GM12878 (cell line): ENCODE data around the gene MSLN. TPM values are rescaled to one million over a fixed set of nuclear protein-coding genes. Genes with fewer than 3 reads are reported as not detected.
A peak's percentile ranks its signal among the peaks of the same experiment; 100 is the strongest.

ENCODE experiments used
- BRCA1 ChIP-seq: IDR thresholded peaks from 2 replicates; pipeline ENCODE4 v1.6.1; 2011; ENCODE audit warnings: low read depth, low read length, improper control_type of control experiment
- CHD2 ChIP-seq: IDR thresholded peaks from 2 replicates; pipeline ENCODE4 v1.6.1; 2011; ENCODE audit warnings: low read depth, low read length, improper control_type of control experiment, borderline replicate concordance
- EED ChIP-seq: sonication (generic); IDR thresholded peaks from 2 replicates; pipeline ENCODE4 v1.6.1; 2016; ENCODE audit warnings: antibody characterized with exemption, low read depth
- FOXK2 ChIP-seq: fragments of 450-650 bp; IDR thresholded peaks from 2 replicates; pipeline ENCODE4 v1.6.1; 2017; ENCODE audit warnings: mild to moderate bottlenecking, moderate library complexity
- HDGF ChIP-seq: fragments of 450-650 bp; IDR thresholded peaks from 2 replicates; pipeline ENCODE4 v1.6.1; 2016; ENCODE audit warnings: antibody characterized with exemption
- KLF5 ChIP-seq: fragments of 450-650 bp; IDR thresholded peaks from 2 replicates; pipeline ENCODE4 v1.6.1; 2014; ENCODE audit warnings: mild to moderate bottlenecking; ENCODE audit not compliant: partially characterized antibody
- MEF2A ChIP-seq: IDR thresholded peaks from 2 replicates; pipeline ENCODE4 v1.6.1; 2011; ENCODE audit warnings: low read depth, mild to moderate bottlenecking, low read length, moderate library complexity; ENCODE audit not compliant: insufficient read depth
- NFYA ChIP-seq: IDR thresholded peaks from 2 replicates; pipeline ENCODE4 v1.6.1; 2011; ENCODE audit warnings: low read depth, mild to moderate bottlenecking, low read length, improper control_type of control experiment, borderline replicate concordance
- PAX5 ChIP-seq: IDR thresholded peaks from 2 replicates; pipeline ENCODE4 v1.6.1; 2011; ENCODE audit warnings: low read depth, low read length, borderline replicate concordance
- POLR2AphosphoS2 ChIP-seq: IDR thresholded peaks from 2 replicates; pipeline ENCODE4 v1.6.1; 2011; ENCODE audit warnings: low read depth, mild to moderate bottlenecking, low read length, improper control_type of control experiment, moderate library complexity
- SPI1 ChIP-seq: IDR thresholded peaks from 2 replicates; pipeline ENCODE4 v1.6.1; 2011; ENCODE audit warnings: low read depth, mild to moderate bottlenecking, low read length, moderate library complexity, borderline replicate concordance; ENCODE audit not compliant: insufficient read depth
- STAT3 ChIP-seq: IDR thresholded peaks from 2 replicates; pipeline ENCODE4 v1.6.1; 2011; ENCODE audit warnings: low read depth, low read length, improper control_type of control experiment
- TARDBP ChIP-seq: IDR thresholded peaks from 2 replicates; pipeline ENCODE4 v1.6.1; 2016; ENCODE audit warnings: borderline replicate concordance
- YY1 ChIP-seq: IDR thresholded peaks from 2 replicates; pipeline ENCODE4 v1.6.1; 2011; ENCODE audit warnings: low read depth, mild to moderate bottlenecking, low read length
- ZBED1 ChIP-seq: IDR thresholded peaks from 2 replicates; pipeline ENCODE4 v1.6.1; 2016; ENCODE audit warnings: borderline replicate concordance
- ZNF217 ChIP-seq: fragments of 450-650 bp; IDR thresholded peaks from 2 replicates; pipeline ENCODE4 v1.6.1; 2017; ENCODE audit warnings: antibody characterized with exemption, mild to moderate bottlenecking
- ZNF24 ChIP-seq: fragments of 450-650 bp; IDR thresholded peaks from 2 replicates; pipeline ENCODE4 v1.6.1; 2017; ENCODE audit warnings: antibody characterized with exemption, mild to moderate bottlenecking
- ZNF274 ChIP-seq: IDR thresholded peaks from one replicate; pipeline ENCODE4 v1.8.0; 2011; ENCODE audit not compliant: insufficient read length, insufficient read depth
- polyA plus RNA-seq, 11 experiments: library from polyadenylated mRNA; depleted of rRNA in 4 of 11; unstranded in 6 of 11; stranded (reverse) in 5 of 11; fragments of >200 nt; fragmentation: Nextera tagmentation in 4 of 11; fragmentation: Illumina TruSeq in 1 of 11; extraction: Ambion mirVana in 4 of 11; extraction: Trizol in 1 of 11; gene quantifications; 1 replicate in 1 of 11; 2 replicates in 10 of 11; pipeline versions ENCODE4 v1.2.1 to v1.2.3, GENCODE V29; 2011 to 2016; ENCODE audit warnings: inconsistent platforms in 2 of 11, missing spikeins in 2 of 11, low read depth in 1 of 11
- total RNA-seq, 4 experiments: library from RNA; depleted of rRNA in 3 of 4; stranded (reverse); fragments of >200 nt in 3 of 4; fragmentation: Illumina TruSeq in 1 of 4; extraction: Trizol in 1 of 4; gene quantifications; 2 replicates each; pipeline versions ENCODE4 v1.2.1 to v1.2.3, GENCODE V29; 2013 to 2021
- TF ChIP-seq, protein P1 (sequence below): IDR thresholded peaks from 2 replicates; pipeline ENCODE4 v1.6.1; 2012; ENCODE audit warnings: low read depth, low read length, improper control_type of control experiment
- TF ChIP-seq, protein P2 (sequence below): fragments of 450-650 bp; conservative IDR thresholded peaks from 2 replicates; pipeline ENCODE4 v1.6.1; 2017; ENCODE audit warnings: mild to moderate bottlenecking, moderate library complexity

MSLN gene
- total and polyA plus RNA-seq, 10 of the 15 experiments (the other 5 are each of a cell fraction or from before 2014, with no cell fraction given), result 0.08 TPM; not detected in 9

DNA sequence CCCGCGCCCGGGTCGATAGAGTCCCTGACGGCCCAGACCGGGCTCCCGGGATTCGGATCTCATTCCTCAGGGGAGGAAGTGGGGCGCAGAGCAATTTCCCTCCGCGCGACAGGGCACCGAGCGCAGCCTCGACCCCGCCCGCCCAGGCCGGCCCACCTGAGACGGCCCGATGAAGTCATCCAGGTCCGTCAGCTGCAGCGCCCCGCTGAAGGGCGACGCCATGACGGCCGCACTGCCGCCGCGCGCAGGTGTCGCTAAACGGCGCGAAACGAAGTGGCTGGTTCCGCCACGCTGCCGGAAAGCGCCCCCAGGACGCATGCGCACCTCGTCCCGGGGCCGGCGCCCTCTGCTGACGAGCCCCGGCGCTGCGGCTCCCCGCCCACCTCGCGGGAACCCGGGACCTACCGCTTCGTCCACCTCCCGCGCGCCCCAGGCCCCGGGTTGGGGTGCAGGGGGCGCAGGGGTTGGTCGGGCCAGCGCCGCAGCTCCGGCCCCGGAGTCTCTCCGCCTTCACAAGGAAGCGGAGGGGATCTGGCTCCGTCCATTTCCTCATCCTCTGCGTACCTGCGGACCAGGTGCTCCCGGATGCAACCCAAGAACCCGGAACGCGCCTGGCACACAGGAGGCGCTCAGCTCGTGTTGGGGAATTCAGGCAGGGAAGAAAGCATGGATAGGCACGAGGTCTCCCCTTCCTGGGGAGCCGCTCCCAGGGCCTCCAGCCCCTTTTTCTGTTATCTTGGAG lies 19.6 kb upstream of the MSLN start, which contains the start of gene CIAO3 (continued):
- peak; percentile 57 for TF ChIP-seq ZNF217
- TF ChIP-seq HDGF, result no peak
- TF ChIP-seq ZNF274, result no peak
- TF ChIP-seq NFYA, result no peak
- TF ChIP-seq SPI1, result no peak; the same call in 1 of the 2 replicates
- peak; percentile 67; the same call in 1 of the 2 replicates for TF ChIP-seq ZNF24
- TF ChIP-seq TARDBP, result peak; percentile 75; the same call in 1 of the 2 replicates
- peak; percentile 98 for TF ChIP-seq YY1
- peak; percentile 81 for TF ChIP-seq CHD2
- TF ChIP-seq, protein P1, sequence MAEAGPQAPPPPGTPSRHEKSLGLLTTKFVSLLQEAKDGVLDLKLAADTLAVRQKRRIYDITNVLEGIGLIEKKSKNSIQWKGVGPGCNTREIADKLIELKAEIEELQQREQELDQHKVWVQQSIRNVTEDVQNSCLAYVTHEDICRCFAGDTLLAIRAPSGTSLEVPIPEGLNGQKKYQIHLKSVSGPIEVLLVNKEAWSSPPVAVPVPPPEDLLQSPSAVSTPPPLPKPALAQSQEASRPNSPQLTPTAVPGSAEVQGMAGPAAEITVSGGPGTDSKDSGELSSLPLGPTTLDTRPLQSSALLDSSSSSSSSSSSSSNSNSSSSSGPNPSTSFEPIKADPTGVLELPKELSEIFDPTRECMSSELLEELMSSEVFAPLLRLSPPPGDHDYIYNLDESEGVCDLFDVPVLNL, result peak; percentile 53; the same call in 1 of the 2 replicates
- TF ChIP-seq MEF2A, result no peak
- no peak for TF ChIP-seq EED
- TF ChIP-seq POLR2AphosphoS2, result no peak
- TF ChIP-seq BRCA1, result no peak
- TF ChIP-seq KLF5, result peak; percentile 77
- no peak for TF ChIP-seq FOXK2
- peak; percentile 48; the same call in 1 of the 2 replicates for TF ChIP-seq PAX5
- no peak for TF ChIP-seq ZBED1
- TF ChIP-seq STAT3, result no peak
- TF ChIP-seq, protein P2, sequence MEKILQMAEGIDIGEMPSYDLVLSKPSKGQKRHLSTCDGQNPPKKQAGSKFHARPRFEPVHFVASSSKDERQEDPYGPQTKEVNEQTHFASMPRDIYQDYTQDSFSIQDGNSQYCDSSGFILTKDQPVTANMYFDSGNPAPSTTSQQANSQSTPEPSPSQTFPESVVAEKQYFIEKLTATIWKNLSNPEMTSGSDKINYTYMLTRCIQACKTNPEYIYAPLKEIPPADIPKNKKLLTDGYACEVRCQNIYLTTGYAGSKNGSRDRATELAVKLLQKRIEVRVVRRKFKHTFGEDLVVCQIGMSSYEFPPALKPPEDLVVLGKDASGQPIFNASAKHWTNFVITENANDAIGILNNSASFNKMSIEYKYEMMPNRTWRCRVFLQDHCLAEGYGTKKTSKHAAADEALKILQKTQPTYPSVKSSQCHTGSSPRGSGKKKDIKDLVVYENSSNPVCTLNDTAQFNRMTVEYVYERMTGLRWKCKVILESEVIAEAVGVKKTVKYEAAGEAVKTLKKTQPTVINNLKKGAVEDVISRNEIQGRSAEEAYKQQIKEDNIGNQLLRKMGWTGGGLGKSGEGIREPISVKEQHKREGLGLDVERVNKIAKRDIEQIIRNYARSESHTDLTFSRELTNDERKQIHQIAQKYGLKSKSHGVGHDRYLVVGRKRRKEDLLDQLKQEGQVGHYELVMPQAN, result peak; percentile 66; the same call in 1 of the 2 replicates
- TF ChIP-seq, all 136 proteins: peak for 55
